SK-N-SH (cell line): ENCODE results near the gene CALML4. TPM values are rescaled to one million over a fixed set of nuclear protein-coding genes. Genes with fewer than 3 reads are reported as not detected.

Experiments used
- CTCF ChIA-PET: fragments of 300-600, 350-600 bp; formaldehyde crosslinking; extraction: SDS; loops from one replicate; lab custom pipeline; 2021; lab: Yijun Ruan, JAX
- POLR2A ChIA-PET: fragments of 350-600 bp; sonication (Branson Sonifier 250); formaldehyde crosslinking; extraction: SDS; loops from one replicate; lab custom pipeline; 2020; ENCODE audit warnings: antibody characterized with exemption, inconsistent platforms; lab: Yijun Ruan, JAX
- DNase-seq: peaks from one replicate; pipeline ENCODE4 v3.0.0; 2012
- H2AFZ ChIP-seq: fragments of 200-600 bp; sonication (generic); 2 replicates; pipeline ENCODE4 v1.8.1; 2016; ENCODE audit warnings: antibody characterized with exemption, mild to moderate bottlenecking, low read depth
- H3F3A ChIP-seq: fragments of 200-600 bp; sonication (generic); replicated peaks from 2 replicates; pipeline ENCODE3; 2016; ENCODE audit warnings: antibody characterized with exemption, mild to moderate bottlenecking; ENCODE audit not compliant: insufficient read depth
- H3K27ac ChIP-seq, 2 experiments: fragments of 200-500 bp in 1 of 2; fragments of 200-600 bp in 1 of 2; sonication (Bioruptor generic) in 1 of 2; sonication (generic), shearing (Covaris generic) in 1 of 2; 2 replicates each; pipeline versions ENCODE4 v1.5.1 to v1.6.1; 2014 to 2016; ENCODE audit warnings: low read depth in 2 of 2, inconsistent platforms in 1 of 2, low read length in 1 of 2, mild to moderate bottlenecking in 1 of 2, mixed read lengths in 1 of 2
- H3K27me3 ChIP-seq: fragments of 200-600 bp; sonication (generic), shearing (Covaris generic); 2 replicates; pipeline ENCODE4 v1.6.1; 2016; ENCODE audit warnings: mixed run types; ENCODE audit not compliant: insufficient read depth
- H3K36me3 ChIP-seq, 2 experiments: fragments of 200-500 bp in 1 of 2; fragments of 200-600 bp in 1 of 2; sonication (Bioruptor generic) in 1 of 2; sonication (generic) in 1 of 2; replicated peaks in 1 of 2; 2 replicates each; pipeline versions ENCODE3 to v1.5.1; 2014 to 2016; ENCODE audit warnings: low read length in 1 of 2, mild to moderate bottlenecking in 1 of 2; ENCODE audit not compliant: insufficient read depth in 2 of 2, control insufficient read depth in 1 of 2
- H3K4me1 ChIP-seq, 2 experiments: fragments of 200-500 bp in 1 of 2; fragments of 200-600 bp in 1 of 2; sonication (Bioruptor generic) in 1 of 2; sonication (generic), shearing (Covaris generic) in 1 of 2; 2 replicates each; pipeline versions ENCODE4 v1.5.1 to v1.6.1; 2014 to 2016; ENCODE audit warnings: low read depth in 1 of 2, low read length in 1 of 2, mixed run types in 1 of 2; ENCODE audit not compliant: insufficient read depth in 2 of 2, control insufficient read depth in 1 of 2
- H3K4me2 ChIP-seq: fragments of 200-600 bp; sonication (generic), shearing (Covaris generic); 2 replicates; pipeline ENCODE4 v1.6.1; 2017; ENCODE audit warnings: mixed run types
- H3K4me3 ChIP-seq, 2 experiments: fragments of 200-500 bp in 1 of 2; fragments of 200-600 bp in 1 of 2; sonication (Bioruptor generic) in 1 of 2; sonication (generic), shearing (Covaris generic) in 1 of 2; 2 replicates each; pipeline versions ENCODE4 v1.5.1 to v1.8.1; 2014 to 2016; ENCODE audit warnings: low read depth in 2 of 2, inconsistent platforms in 1 of 2, low read length in 1 of 2, mild to moderate bottlenecking in 1 of 2, mixed read lengths in 1 of 2, moderate library complexity in 1 of 2
- H3K79me2 ChIP-seq: fragments of 200-600 bp; sonication (generic); 2 replicates; pipeline ENCODE4 v1.8.1; 2017; ENCODE audit warnings: mild to moderate bottlenecking; ENCODE audit not compliant: insufficient read depth
- H3K9ac ChIP-seq: fragments of 200-600 bp; sonication (generic); 2 replicates; pipeline ENCODE4 v1.6.1; 2017; ENCODE audit warnings: mixed run types
- H3K9me2 ChIP-seq: fragments of 200-600 bp; sonication (generic); 2 replicates; pipeline ENCODE4 v1.6.1; 2017; ENCODE audit warnings: mixed run types
- H3K9me3 ChIP-seq: fragments of 200-600 bp; sonication (generic); 2 replicates; pipeline ENCODE4 v1.6.1; 2017; ENCODE audit warnings: mixed run types, mild to moderate bottlenecking, moderate library complexity
- H4K20me1 ChIP-seq: fragments of 200-600 bp; sonication (generic); 2 replicates; pipeline ENCODE4 v1.6.1; 2017; ENCODE audit warnings: mild to moderate bottlenecking, mixed run types; ENCODE audit not compliant: insufficient read depth
- CHD2 ChIP-seq: fragments of 150-350 bp; IDR thresholded peaks from 2 replicates; pipeline ENCODE4 v1.6.1; 2018; ENCODE audit warnings: low read length; ENCODE audit not compliant: partially characterized antibody
- ELF1 ChIP-seq: IDR thresholded peaks from 2 replicates; pipeline ENCODE4 v1.4.0; 2012
- FOXM1 ChIP-seq: IDR thresholded peaks from 2 replicates; pipeline ENCODE4 v1.4.0; 2012; ENCODE audit warnings: low read depth, mild to moderate bottlenecking
- GABPA ChIP-seq: IDR thresholded peaks from 2 replicates; pipeline ENCODE4 v1.4.0; 2012; ENCODE audit warnings: low read depth, mild to moderate bottlenecking
- GATA2 ChIP-seq: sonication (generic); formaldehyde crosslinking; IDR thresholded peaks from 2 replicates; pipeline ENCODE4 v1.5.0; 2020; ENCODE audit warnings: mild to moderate bottlenecking, missing genetic modification reagents
- JUND ChIP-seq: IDR thresholded peaks from 2 replicates; pipeline ENCODE4 v1.4.0; 2012
- MEF2A ChIP-seq: IDR thresholded peaks from 2 replicates; pipeline ENCODE4 v1.4.0; 2012; ENCODE audit warnings: low read depth, borderline replicate concordance
- NFIC ChIP-seq: IDR thresholded peaks from 2 replicates; pipeline ENCODE4 v1.4.0; 2012; ENCODE audit warnings: borderline replicate concordance
- RAD21 ChIP-seq: IDR thresholded peaks from 2 replicates; pipeline ENCODE4 v1.6.1; 2012; ENCODE audit warnings: mild to moderate bottlenecking, low read length
- SIN3A ChIP-seq: IDR thresholded peaks from 2 replicates; pipeline ENCODE4 v1.6.1; 2012; ENCODE audit warnings: low read depth, mild to moderate bottlenecking, low read length, moderate library complexity, borderline replicate concordance
- TCF12 ChIP-seq: IDR thresholded peaks from 2 replicates; pipeline ENCODE4 v1.4.0; 2012
- TEAD4 ChIP-seq: IDR thresholded peaks from 2 replicates; pipeline ENCODE4 v1.4.0; 2012; ENCODE audit warnings: mild to moderate bottlenecking, borderline replicate concordance; ENCODE audit not compliant: insufficient read depth
- USF1 ChIP-seq: IDR thresholded peaks from 2 replicates; pipeline ENCODE4 v1.4.0; 2012; ENCODE audit warnings: low read depth, borderline replicate concordance
- ZBTB33 ChIP-seq: IDR thresholded peaks from 2 replicates; pipeline ENCODE4 v1.4.0; 2012; ENCODE audit warnings: low read depth, borderline replicate concordance
- WGBS: methylation state at CpG from one replicate; pipeline ENCODE4 v1.1.6; 2017; ENCODE audit warnings: low lambda C conversion rate; 5-methylcytosine and 5-hydroxymethylcytosine counted together
- polyA plus RNA-seq, 3 experiments: library from polyadenylated mRNA; depleted of rRNA; stranded (reverse); fragments of >200 nt; gene quantifications; 2 replicates each; pipeline ENCODE4 v1.2.3, GENCODE V29; 2012
- TF ChIP-seq, protein P1 (sequence below): fragments of 150-350 bp; IDR thresholded peaks from 2 replicates; pipeline ENCODE4 v1.6.1; 2017; ENCODE audit warnings: antibody characterized with exemption, low read length, low read depth, borderline replicate concordance
- TF ChIP-seq, protein P2 (sequence below): IDR thresholded peaks from 2 replicates; pipeline ENCODE4; 2012
- TF ChIP-seq, protein P3 (sequence below): fragments of 200-600 bp; sonication (generic); IDR thresholded peaks from 2 replicates; pipeline ENCODE4 v1.6.1; 2017; ENCODE audit warnings: antibody characterized with exemption, mild to moderate bottlenecking, moderate library complexity

CALML4 gene
- polyA plus RNA-seq, 1 of the 3 experiments (the other 2 are of a cell fraction), result 3.1 TPM

GRCh38 chr15:68206711-68207151 is 1.6 kb upstream of the CALML4 start:
- CTCF ChIA-PET, result no interaction called here
- H3K9me2 ChIP-seq, result no peaks in the 10 kb centered on the region
- TF ChIP-seq ELF1 (no peak), RAD21 (no peak), TCF12 (no peak), TEAD4 (no peak), SIN3A (no peak), GATA2 (CRISPR knock-in tag) (no peak), CHD2 (no peak)
- TF ChIP-seq, protein P1, sequence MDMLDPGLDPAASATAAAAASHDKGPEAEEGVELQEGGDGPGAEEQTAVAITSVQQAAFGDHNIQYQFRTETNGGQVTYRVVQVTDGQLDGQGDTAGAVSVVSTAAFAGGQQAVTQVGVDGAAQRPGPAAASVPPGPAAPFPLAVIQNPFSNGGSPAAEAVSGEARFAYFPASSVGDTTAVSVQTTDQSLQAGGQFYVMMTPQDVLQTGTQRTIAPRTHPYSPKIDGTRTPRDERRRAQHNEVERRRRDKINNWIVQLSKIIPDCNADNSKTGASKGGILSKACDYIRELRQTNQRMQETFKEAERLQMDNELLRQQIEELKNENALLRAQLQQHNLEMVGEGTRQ, result no peak
- TF ChIP-seq, protein P2, sequence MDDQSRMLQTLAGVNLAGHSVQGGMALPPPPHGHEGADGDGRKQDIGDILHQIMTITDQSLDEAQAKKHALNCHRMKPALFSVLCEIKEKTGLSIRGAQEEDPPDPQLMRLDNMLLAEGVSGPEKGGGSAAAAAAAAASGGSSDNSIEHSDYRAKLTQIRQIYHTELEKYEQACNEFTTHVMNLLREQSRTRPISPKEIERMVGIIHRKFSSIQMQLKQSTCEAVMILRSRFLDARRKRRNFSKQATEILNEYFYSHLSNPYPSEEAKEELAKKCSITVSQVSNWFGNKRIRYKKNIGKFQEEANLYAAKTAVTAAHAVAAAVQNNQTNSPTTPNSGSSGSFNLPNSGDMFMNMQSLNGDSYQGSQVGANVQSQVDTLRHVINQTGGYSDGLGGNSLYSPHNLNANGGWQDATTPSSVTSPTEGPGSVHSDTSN, result no peak

DNA sequence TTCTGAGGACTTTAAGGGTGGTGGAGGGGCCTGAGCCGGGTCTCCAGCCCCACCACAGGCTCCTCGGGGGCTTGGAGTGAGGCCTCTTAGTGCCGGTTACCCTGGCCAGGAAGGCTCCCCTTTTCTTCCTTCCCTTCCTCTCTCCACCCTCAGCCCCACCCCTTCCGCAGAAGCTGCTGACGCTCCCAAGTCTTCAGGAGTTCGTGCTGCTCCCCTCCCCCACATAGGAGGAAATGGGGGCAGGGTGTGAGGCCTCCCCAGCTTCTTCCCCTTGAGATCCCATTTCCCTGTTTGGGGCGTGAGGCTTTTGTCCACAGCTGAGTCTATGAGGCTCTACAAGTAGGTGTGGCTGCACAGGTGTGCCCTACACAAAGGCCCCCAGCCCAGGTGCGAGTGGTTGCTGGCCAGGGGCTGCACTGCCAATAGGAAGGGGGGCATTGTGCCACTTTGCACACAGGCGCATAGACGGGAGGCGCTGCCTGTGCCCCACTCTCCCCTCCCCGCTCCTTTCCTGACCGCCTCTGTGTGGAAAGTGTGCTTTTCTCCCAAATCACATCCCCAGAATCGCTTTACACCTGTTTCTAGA is 915 bp upstream of the CALML4 start:
- no peaks in the 10 kb centered on the region for H3K9me3 ChIP-seq
- H3K9me2 ChIP-seq, result no peaks in the 10 kb centered on the region
- H4K20me1 ChIP-seq, result 0 out of 2 replicates have a peak, but pooled peaks cover 6% of the 10 kb centered on the region
- POLR2A ChIA-PET, result no interaction called here
- H3F3A ChIP-seq, result no peaks in the 10 kb centered on the region
- no peak overlapping the region for H3K4me2 ChIP-seq
- no peak overlapping the region for H2AFZ ChIP-seq
- H3K36me3 ChIP-seq, result peaks cover 0 to 2% of the 10 kb centered on the region in 2 experiments
- H3K27ac ChIP-seq, result no peak overlapping the region
- no peak overlapping the region for H3K4me3 ChIP-seq
- no peak overlapping the region for H3K9ac ChIP-seq
- DNase-seq, result no peak
- over 99% methylated on average over 13 of the region's 14 CpGs for WGBS
- CTCF ChIA-PET, result interaction anchor here (0.7 to 1.3 kb wide), 2 partner anchors 10 to 342 kb away, joined by 4 read pairs; no protein-coding TSS in a partner anchor
- no peaks in the 10 kb centered on the region for H3K27me3 ChIP-seq
- peaks cover 0 to 21% of the 10 kb centered on the region in 2 experiments; a peak in 1 of 4 replicates for H3K4me1 ChIP-seq
- peaks cover 7% of the 10 kb centered on the region; the same call in 1 of the 2 replicates for H3K79me2 ChIP-seq
- TF ChIP-seq GATA2 (CRISPR knock-in tag) (no peak), USF1 (no peak), FOXM1 (no peak), GABPA (no peak), NFIC (no peak), MEF2A (no peak), JUND (no peak), ZBTB33 (no peak), TEAD4 (no peak)
- TF ChIP-seq, protein P3, sequence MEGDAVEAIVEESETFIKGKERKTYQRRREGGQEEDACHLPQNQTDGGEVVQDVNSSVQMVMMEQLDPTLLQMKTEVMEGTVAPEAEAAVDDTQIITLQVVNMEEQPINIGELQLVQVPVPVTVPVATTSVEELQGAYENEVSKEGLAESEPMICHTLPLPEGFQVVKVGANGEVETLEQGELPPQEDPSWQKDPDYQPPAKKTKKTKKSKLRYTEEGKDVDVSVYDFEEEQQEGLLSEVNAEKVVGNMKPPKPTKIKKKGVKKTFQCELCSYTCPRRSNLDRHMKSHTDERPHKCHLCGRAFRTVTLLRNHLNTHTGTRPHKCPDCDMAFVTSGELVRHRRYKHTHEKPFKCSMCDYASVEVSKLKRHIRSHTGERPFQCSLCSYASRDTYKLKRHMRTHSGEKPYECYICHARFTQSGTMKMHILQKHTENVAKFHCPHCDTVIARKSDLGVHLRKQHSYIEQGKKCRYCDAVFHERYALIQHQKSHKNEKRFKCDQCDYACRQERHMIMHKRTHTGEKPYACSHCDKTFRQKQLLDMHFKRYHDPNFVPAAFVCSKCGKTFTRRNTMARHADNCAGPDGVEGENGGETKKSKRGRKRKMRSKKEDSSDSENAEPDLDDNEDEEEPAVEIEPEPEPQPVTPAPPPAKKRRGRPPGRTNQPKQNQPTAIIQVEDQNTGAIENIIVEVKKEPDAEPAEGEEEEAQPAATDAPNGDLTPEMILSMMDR, result no peak

More at GRCh38 chr15:68206711-68207151, 1.6 kb upstream of the CALML4 start:
- Histone ChIP-seq H3K36me3 (peaks cover 0 to 2% of the 10 kb centered on the region in 2 experiments), H3K27ac (no peak overlapping the region), H4K20me1 (0 out of 2 replicates have a peak, but pooled peaks cover 6% of the 10 kb centered on the region), H3K9ac (no peak overlapping the region), H3K4me2 (no peak overlapping the region), H3K4me1 (peaks cover 0 to 22% of the 10 kb centered on the region in 2 experiments; a peak in 1 of 4 replicates), H3K27me3 (no peaks in the 10 kb centered on the region), H3K9me3 (no peaks in the 10 kb centered on the region), H3F3A (no peaks in the 10 kb centered on the region), H2AFZ (no peak overlapping the region), H3K79me2 (peaks cover 7% of the 10 kb centered on the region; the same call in 1 of the 2 replicates), H3K4me3 (no peak overlapping the region)
- 98% methylated on average over 12 of the region's 12 CpGs for WGBS
- DNase-seq, result no peak
- POLR2A ChIA-PET, result no interaction called here
